ENCODE results near the gene ZNF230.

ZNF230 gene

DNA sequence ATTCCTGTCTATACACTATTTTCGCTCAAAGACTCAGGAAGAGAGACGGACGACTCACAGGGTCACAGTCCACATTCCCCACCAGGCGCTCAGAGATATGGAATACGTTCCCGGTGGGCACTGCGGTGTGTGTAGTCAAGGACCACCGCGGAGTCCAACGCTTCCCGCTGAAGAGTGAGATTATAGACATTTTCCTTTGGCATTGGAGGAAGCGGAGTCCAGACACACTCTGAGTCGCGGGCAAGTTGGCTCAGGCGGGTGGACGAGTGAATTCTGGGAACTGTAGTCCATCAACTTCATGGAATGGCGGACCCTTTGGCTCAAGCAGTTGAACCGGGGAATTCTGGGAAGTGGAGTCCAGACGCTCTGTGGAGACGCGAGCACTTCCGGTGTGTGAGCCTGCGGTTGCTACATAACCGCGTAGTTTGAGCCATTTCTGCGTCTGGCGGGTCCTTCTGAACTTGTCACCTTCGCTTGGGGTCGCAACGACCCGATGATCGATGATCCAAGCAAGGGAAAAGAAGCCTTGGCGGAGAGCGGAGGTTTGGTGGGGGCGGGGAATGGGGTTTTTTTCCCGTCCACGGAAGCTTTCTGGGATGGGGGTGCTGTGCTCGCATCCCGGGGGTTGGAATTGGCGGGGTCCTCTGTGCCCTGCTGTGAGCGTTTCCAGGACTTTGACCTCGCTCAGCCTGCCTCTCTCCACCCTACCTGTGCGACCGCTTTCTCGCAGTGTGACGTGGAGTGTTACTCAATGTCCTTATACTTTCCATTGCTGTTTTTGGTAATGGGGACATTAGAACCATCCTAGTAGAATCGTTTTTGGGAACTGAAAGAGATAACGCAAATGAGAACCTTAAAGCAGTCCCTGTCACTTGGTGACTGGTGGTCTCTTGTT lies at the start of gene ZNF230:
ZNF230 (plus strand) TSS at position 392 of the 895 bp plus-strand sequence. CDS start 4,122 bp downstream, outside the sequence.
- peak; percentile 64 for DNase-seq (ENCODE audit: low spot score)

- no peak for DNase-seq (ENCODE audit: low spot score)
Observed at GRCh38 chr19:43956827-43957226, 45.9 kb upstream of the ZNF230 start.

DNA sequence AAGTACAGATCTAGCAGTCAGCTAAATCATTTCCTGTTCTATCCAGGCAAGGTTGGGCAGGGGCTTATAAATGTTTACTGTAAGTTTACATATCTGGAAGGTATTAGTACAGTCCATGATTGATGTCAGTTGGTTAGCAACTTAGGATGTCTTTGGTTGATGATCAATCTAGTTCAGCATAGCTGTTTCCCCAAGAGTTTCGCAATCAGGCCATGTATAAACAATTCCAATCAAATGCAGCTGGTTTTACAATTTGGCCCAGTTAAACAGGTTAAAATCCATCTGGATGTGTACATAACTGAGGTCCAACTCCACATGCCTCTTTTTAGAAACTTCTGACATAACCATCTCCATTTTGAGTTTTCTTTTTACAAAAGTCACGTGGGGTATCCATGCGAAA lies 44.9 kb upstream of the ZNF230 start:
- DNase-seq (ENCODE audit: low spot score): peak; percentile 19

- no peak for DNase-seq (ENCODE audit: low spot score)
Observed at GRCh38 chr19:43960411-43960810, 42.3 kb upstream of the ZNF230 start.

DNA sequence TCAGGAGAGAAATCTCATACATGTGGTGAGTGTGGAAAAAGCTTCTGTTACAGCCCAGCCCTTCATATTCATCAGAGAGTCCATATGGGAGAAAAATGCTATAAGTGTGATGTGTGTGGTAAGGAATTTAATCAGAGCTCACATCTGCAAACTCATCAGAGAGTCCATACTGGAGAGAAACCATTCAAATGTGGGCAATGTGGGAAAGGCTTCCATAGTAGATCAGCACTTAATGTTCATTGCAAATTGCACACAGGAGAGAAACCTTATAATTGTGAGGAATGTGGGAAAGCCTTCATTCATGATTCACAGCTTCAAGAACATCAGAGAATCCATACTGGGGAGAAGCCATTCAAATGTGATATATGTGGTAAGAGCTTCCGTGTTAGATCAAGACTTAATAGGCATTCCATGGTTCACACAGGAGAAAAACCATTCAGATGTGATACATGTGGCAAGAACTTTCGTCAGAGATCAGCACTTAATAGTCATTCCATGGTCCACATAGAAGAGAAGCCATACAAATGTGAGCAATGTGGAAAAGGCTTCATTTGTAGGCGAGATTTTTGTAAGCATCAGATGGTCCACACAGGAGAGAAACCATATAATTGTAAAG lies 36.6 kb upstream of the ZNF230 start:
- no peak for DNase-seq (ENCODE audit: low spot score)

DNA sequence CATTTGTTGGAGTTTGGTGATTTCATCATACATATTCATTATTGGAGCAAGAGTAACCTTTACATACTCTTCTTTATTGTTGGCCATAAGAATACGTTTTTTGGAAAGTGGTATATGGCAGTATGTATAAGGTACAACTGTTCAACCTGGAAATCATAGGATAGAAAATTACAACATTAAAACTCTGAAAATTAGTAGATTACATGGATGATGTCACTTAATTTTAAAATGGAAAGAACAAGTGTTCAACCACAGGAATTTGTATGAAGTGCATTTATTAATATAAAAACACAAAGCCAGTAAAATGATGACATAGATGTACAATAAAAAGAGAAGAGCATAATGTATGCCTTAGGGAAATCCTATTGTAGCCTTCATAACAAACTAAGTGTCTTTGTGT lies 26.0 kb upstream of the ZNF230 start:
- DNase-seq (ENCODE audit: low spot score): no peak

GRCh38 chr19:43983544-43983911 lies 19.2 kb upstream of the ZNF230 start:
- no peak for DNase-seq (ENCODE audit: low spot score)

DNA sequence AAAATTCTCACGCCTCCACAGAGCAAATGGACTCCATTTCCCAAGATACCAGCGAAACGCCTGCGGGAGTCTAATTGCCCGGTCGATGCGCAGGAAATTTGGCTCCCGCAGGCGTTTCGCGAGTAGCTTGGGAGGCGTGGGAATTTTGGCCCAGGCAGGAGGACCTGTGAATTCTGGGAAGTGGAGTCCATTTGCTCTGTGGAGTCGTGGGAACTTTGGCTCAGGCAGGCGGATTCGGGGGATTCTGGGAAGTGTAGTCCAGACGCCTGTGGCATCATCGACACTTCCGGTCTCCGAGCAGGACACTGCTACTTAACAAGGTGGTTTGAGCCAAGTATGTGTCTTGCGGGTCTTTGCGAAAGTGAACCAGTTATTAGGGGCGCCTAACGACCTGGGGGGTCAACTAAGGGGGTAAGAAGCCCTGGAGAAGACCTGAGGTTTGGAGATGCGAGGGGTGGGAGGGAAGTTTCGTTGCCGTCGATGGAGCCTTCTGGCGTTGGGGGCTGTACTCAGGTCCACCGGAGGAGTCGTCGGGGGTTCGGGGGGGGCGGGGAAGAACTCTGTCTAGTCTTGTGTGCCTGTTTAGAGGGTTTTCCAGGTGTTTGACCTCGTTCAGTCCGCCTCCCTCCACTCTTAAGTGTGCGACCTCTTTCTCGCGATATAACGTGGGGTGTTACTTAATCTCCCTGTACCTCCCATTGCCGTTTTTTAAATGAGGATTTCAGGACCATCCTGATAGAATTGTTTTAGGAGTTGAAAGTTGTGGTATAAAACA lies 18.7 kb upstream of the ZNF230 start, which contains the start of gene ZNF155:
ZNF155 (plus strand) TSS at position 277 of the 775 bp plus-strand sequence. CDS start 4,356 bp downstream, outside the sequence.
- DNase-seq (ENCODE audit: low spot score): peak; percentile 63

- no peak for DNase-seq (ENCODE audit: low spot score)
Observed at GRCh38 chr19:43984687-43985000, 18.1 kb upstream of the ZNF230 start.

- DNase-seq (ENCODE audit: low spot score): no peak
Observed at GRCh38 chr19:43997631-43998290, 5.0 kb upstream of the ZNF230 start.

DNA sequence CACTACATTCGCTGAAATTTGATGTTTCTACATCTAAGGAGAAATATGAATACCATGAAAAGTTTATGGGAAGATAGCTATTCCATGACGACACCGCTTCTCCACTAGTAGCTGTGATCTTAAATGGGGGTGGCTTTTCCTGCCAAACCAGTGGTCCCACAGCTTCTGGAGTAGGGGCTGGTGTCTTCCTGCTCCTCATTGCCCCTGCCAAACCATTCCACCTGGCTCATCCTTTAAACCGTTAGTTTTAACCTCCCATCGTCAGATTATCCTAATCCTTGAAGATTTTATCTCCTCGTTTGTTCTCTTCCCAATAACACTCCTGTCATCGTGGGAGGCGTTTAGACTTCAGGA lies 568 bp upstream of the ZNF230 start:
- DNase-seq (ENCODE audit: low spot score): no peak

GRCh38 chr19:44003461-44004009 lies 778 bp downstream of the ZNF230 start:
- no peak for DNase-seq (ENCODE audit: low spot score)

GRCh38 chr19:44005973-44006372 lies 3.2 kb downstream of the ZNF230 start:
- no peak for DNase-seq (ENCODE audit: low spot score)

- no peak for DNase-seq (ENCODE audit: low spot score)
Observed at GRCh38 chr19:44007473-44007872, 4.7 kb downstream of the ZNF230 start.

DNA sequence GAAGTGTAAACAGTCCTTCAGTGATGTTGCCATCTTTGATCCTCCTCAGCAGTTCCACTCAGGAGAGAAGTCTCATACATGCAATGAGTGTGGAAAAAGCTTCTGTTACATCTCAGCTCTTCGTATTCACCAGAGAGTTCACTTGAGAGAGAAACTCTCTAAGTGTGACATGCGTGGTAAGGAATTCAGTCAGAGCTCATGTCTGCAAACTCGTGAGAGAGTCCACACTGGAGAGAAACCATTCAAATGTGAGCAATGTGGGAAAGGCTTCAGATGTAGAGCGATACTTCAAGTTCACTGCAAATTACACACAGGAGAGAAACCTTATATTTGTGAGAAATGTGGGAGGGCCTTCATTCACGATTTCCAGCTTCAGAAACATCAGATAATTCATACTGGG lies 7.7 kb downstream of the ZNF230 start:
- DNase-seq (ENCODE audit: low spot score): no peak

GRCh38 chr19:44019498-44019897 lies 16.7 kb downstream of the ZNF230 start:
- no peak for DNase-seq (ENCODE audit: low spot score)

DNA sequence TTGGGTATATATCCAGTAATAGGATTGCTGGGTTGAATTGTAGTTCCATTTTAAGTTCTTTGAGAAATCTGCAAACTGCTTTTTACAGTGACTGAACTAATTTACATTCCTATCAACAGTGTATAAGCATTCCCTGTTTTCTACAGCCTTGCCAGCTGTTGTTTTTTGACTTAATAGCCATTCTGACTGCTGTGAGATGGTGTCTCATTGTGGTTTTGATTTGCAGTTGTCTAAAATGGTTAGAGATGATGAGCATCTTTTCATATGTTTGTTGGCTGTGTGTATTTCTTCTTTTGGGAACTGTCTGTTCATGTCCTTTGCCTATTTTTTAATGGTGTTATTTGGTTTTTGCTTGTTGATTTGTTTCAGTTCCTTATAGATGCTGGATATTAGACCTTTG lies 18.5 kb downstream of the ZNF230 start:
- no peak for DNase-seq (ENCODE audit: low spot score)

DNA sequence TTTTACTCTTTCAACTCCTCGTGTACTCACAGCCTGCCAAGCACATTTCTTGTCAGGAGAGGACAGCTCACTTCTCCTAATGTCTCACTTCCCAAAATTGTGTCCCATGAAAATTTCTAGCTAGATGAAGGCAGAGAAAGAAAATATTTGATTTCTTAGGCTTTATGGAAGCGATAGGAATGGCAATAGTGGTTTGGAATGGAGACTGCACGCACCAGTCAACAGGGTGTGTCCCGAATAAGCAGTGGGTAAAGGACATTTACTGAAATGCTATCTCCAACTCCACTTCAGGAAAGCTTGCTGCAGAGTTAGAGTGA lies 22.1 kb downstream of the ZNF230 start:
- no peak for DNase-seq (ENCODE audit: low spot score)

DNA sequence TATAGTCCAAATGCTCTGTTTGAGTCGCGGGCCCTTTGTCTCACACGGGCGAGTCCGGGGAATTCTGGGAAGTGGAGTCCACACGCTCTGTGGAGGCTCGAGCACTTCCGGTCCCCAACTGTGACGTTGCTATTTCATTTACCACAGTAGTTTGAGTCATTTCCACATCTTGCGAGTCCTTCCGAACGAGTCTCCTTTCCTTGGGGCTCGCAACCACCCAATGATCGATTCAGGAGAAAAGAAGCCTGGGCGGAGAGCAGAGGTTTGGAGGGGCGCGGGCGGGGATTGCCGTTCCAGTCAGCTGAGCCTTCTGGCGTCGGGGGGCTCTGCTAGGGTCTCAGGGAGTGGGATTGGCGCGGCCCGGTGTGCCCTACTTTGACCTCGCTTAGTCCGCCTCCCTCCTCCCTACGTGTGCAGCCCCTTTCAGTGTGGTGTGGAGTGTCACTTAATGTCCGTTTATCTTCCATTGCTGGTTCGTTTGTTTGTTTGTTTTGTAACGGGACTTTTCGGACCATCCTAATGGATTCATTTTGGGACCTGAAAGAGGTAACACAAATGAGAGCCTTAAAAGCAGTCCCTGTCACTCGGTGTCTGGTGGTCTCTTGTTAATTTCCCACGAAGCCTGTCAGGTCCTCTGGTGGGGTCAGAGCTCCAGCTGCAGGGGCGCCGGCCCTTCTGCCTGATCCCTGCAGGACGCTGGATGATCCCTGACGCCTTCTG lies 22.6 kb downstream of the ZNF230 start, which contains the start of gene ZNF222:
ZNF222 (plus strand) TSS at position 163 of the 720 bp plus-strand sequence; CDS start at position 221, 58 bp downstream.
- peak; percentile 20 for DNase-seq (ENCODE audit: low spot score)

DNA sequence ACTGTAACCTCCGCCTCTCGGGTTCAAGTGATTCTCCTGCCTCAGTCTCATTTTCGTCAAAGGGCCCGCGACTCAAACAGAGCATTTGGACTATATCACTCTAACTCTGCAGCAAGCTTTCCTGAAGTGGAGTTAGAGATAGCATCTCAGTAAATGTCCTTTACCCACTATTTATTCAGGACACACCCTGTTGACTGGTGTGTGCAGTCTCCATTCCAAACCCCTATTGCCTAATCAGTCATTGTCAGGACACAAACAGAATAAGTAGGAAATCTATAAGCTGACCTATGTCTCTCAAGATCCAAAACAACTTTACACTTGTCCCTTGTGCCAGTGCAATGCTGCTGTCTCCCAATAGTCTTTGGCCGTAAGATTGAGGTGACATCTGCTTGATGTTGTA lies 23.9 kb downstream of the ZNF230 start:
- no peak for DNase-seq (ENCODE audit: low spot score)

- no peak for DNase-seq (ENCODE audit: low spot score)
Observed at GRCh38 chr19:44032001-44032610, 29.3 kb downstream of the ZNF230 start.

All from HuH-7.5 (cell line).